HG03039 (cell line): ENCODE results near the gene MRGPRF.

Experiments
- ATAC-seq: cut with Tn5 transposase; IDR thresholded peaks from one replicate; pipeline ENCODE4 v1.9.1; 2021; ENCODE audit warnings: mild to moderate bottlenecking, moderate library complexity; ENCODE audit not compliant: unreplicated experiment

MRGPRF gene, protein sequence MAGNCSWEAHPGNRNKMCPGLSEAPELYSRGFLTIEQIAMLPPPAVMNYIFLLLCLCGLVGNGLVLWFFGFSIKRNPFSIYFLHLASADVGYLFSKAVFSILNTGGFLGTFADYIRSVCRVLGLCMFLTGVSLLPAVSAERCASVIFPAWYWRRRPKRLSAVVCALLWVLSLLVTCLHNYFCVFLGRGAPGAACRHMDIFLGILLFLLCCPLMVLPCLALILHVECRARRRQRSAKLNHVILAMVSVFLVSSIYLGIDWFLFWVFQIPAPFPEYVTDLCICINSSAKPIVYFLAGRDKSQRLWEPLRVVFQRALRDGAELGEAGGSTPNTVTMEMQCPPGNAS

DNA sequence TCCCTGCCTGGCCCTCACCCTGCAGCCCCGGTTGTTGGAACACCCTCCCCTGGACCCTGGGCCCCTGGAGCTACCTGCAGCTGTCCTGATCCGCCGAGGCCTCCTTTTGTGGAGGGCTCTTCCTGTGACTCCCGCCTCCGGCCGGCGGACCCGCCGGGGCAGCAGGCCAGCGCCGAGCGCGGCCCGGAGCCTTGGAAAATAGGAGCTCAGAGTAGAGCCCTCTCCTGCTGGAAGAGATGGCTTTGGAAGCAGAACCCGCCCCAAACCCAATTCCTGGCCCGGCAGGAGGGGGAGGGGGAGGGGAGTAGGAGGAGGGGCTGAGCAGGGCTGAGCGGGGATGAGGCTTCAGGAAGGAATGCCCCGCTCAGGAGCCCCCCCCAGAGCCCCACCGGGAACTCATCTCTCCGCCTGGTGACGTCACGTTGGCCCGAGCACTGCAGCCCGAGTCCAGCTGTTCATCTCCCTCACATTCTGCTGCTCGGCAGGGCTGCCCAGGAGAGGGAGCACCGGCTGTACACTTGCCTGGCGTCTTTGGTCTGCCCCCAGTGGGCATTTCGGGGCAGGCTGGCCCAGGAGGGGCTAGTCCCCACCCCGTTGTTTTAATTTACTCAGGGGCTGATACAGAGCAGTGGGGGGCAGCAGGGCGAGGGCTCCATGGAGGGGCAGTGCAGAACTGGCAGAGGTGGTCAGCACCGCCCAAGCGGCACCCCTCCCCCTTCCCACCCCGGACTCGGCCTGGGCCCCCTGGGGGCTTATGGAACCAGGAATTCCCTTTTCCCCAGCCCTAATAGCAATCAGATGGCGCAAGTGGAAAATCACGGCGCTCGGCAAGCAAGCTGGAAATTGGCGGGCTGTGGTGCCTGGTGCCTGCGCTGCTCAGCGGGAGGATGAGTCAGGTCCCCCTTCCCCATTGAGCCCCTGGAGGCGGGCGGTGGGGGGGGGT, at the start of gene MRGPRF:
Gene MRGPRF (minus strand): TSS at position 238 of the 943 bp plus-strand sequence. CDS start 3,345 bp downstream, outside the sequence.
- ATAC-seq: no peak

DNA sequence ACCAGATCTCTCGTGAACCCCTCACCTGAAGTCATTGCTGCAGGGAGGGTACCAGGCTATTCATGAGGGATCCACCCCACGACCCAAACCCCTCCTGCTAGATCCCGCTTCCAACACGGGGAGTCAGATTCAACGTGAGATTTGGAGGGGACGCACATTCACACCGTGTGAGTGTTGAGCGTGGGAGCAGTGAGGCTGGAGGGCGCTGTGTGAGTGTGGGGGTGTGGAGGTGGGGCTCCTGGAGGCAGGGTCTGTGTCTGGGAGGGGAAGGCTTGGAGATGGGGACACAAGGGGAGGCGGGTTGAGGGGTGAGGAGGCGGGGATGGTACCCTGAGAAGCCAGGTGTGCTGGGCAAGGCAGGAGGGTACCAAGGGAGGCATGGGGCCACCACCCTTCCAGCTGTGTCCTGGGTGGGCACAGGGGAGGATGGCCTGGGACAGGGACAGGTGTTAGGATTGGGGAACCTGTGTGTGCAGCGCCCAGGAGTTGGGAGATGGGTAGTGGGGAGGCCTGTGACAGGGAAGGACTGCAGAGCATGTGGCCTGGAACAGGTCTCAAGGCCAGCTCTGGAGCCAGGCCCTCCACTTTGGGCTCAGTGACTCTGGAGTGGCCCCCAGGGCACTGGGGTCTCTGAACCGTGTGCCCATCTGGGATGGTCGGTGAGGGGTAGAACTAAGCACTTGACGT, 49.3 kb upstream of the MRGPRF start:
- no peak for ATAC-seq

DNA sequence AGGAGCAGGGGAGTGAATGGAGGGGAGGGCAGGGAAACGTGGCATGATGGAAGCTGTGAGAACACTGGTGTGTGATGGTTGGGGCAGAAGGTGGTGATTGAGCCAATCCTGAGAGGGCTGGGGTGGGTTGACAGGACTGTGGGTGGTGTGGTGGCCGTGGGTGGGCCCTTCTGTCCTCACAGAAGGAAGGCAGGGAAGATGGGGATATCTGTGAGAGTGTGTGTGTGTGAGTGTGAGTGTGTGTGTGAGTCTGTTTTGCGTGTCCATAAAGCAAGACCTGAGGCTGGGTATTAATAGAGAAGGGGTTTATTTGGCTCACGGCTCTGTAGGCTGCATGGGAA, 48.6 kb upstream of the MRGPRF start:
- no peak for ATAC-seq

DNA sequence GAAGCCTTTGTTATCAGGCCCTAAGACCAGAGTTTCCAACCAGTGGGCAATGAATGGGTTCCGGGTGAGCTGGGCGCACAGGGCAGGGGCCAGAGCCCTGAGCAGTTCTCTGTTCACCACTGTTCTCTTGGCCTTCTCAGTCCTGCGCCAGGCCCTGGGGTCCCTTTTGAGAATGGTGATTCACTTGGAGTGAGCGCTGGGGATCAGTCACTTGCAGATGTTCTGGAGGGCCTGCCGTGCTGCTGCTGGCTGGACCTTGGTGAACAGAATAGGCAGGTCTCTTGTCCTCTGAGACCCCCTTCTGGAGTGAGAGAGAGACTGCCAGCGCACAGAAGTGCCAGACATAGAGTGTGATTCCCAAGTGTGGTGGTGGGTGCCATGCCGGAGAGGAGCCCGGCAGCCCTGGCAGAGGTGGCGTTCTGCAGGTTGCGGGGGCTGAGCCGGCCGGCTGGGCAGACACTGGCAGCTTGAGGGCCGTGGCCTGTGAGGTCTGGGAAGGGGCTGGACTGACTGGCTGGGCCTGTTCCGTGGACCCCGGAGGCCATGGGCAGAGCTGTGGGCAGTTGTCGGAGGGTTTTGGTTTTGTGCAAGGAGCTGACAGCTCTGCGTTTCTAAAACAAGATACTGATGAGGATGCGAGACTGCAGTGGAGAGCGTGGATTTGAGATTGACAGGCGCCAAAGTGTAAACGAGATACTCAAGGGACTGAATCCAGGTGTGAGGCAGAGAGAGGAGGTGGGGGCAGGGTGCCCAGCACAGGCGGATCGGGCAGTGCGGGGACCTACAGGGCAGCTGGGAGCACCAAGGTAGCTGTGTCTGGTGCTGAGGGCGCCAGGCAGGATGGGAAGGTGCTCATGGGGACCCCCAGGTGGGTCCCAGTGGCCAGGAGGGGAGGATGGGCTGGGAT, 48.0 kb upstream of the MRGPRF start:
- ATAC-seq: no peak

DNA sequence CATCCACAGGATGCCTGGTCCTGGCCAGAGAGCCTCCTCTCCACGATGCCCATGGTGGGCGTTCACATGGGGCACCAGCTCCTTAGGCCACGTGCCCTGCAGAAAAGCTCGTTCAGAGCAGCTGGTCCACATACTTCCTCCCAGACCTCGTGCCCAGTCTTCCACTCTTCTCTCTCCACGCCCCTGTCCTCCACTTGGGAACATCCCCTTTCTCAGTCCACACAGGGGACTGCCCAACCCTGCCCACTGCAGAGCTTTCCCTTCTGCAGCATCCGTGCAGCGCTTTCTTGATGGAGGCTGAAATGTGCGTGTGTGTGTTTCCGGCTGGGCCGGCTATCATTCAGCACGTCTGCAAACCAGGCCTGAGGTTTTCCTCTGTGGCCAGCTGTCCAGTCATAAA, 46.9 kb upstream of the MRGPRF start:
- ATAC-seq: no peak

DNA sequence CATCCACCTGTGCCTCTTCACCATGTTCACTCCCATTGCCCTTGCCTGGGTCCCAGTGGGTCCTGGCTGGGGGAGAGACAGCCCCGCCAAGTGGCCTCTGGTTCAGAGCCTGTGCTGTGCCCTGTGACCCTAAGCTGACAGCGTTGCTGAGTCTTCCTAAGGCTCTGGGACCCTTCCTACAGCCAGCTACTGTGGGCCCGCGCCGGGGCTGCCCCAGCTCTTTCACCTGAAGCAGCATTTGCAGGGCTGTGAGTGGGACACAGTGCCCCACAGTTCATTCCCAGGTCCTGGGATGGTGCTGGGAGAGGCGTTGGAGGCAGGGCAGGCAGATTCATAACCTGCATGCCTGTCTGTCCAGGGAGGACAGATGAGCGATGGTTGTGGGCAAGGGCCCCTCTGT, 46.4 kb upstream of the MRGPRF start:
- ATAC-seq: no peak

DNA sequence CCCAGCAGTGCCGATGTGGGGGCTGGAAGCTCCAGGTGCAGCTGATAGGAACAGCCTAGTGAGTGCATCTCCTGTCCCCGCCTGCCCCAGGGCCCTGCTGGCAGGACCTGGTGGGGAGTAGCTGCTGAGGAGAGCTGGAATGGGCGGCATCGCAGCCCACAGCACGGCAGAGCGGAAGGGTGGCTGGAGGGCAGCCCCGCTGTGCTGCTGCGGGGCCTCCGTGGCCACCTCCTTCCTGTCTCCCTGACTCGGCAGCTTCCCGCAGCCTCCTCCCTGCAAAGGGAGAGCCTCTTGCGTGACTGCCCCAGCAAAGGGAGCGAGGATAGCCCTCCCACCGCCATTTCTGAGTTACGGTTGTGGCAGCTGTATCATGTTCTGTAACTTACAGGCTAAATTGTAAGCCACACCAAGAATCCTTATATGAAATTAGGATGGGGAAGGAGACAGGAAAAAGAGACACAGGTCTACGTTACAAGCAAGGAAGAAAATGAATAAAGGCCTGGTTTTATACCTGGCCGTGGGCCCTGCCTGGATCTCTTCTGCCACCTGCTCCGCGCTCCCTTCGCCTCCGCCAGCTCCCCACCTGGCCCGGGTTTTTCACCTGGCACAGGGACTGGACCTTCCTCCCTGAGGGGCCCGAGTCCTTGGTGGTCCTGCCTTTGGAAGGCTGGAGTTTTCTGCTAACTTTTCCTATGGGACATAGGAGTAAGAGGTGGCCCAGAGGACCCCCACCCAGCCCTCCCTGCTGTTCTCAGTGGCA, 45.6 kb upstream of the MRGPRF start:
- no peak for ATAC-seq

DNA sequence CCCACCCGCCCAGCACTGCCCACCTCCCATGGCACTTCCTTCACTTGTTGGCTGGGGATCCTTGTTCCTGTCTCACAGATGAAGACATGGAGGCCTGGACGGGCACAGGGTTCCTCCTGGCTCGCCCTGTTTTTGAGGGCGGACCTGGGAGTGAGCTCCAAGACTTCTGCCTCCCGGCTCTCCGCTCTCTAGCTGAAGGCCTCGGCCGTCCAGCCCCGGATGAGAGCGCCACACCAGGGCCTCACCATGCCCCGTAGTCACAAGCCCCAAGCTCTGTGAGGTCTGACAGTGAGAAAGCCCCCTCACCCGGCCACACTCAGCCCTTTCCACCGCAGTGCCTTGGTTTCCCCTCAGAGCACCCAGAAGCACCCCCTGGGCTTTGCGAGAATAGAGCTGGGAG, 44.8 kb upstream of the MRGPRF start:
- no peak for ATAC-seq

DNA sequence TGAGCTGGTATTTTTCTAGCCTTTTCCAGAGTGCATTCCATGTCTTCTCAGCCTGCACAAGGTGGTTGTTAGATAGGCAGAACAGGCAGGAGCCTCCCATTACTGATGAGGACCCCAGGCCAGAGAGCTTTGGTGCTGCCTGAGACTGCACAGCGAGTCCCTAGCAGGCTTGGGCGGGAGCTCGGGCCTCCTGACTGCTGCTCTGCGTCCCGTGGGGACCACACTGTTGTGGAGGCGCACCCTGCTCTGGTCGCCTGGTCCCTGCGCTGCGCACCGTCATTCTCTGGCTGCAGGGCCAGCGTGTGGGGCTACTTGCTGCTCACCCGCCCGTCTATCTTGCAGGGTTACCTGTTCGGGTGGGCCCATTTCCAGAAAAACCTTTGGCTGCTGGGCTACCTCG, 44.2 kb upstream of the MRGPRF start:
- ATAC-seq: no peak

DNA sequence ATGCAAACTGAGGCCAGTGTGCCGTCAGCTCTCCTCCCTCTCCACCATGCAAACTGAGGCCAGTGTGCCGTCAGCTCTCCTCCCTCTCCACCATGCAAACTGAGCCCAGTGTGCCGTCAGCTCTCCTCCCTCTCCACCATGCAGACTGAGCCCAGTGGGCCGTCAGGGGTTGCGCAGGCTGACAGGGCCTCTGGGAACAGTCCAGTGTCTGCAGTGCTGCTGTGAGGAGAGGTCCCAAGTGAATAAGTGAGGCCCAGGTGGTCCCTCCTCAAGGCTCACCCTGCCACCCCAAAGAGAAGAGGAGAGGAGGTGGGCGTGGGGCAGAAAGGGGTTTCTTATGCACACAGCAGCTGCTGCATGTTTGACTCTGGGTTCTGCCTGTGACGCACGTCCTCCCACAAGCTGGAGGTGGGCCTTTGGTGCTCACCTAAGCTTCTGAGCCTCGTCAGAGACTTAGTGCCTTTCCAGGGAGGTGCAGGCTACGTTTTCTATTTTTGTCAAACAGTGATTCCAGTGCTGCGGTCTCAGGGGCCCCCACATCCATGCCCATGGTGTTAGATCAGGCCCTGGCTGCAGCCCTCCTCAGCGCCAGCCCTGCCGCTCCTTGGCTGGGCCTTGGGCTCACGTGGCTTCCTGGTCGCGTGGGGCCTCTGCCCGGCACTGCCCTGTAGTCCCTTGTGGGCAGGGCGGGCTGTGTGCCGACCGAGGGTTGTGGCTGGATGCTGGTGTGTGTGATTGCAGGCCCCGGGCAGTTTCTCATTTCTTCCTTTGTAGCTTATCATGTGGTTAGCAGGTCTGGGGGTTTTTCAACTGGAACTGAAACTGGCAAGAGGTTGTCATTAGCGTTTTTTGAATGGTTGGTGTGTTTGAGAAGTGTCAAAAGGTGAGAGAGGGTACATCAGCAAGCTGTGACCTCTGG, 42.8 kb upstream of the MRGPRF start:
- ATAC-seq: peak; percentile 75

DNA sequence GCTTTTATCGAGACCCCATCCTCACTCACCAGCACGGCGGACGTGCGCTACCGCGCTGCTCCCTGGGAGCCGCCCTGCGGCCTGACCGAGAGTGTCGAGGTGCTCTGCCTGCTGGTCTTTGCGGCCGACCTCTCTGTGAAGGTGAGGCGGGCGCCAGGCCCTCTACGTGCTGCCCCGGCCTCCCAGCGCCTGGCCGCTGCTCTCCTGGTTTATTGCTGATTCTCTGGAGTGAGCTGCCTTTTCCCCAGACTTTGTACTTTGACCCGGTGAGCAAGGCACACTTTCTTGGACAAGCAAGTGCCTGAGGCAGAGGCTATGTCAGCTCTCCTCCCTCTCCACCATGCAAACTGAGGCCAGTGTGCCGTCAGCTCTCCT, 42.2 kb upstream of the MRGPRF start:
- ATAC-seq: no peak

DNA sequence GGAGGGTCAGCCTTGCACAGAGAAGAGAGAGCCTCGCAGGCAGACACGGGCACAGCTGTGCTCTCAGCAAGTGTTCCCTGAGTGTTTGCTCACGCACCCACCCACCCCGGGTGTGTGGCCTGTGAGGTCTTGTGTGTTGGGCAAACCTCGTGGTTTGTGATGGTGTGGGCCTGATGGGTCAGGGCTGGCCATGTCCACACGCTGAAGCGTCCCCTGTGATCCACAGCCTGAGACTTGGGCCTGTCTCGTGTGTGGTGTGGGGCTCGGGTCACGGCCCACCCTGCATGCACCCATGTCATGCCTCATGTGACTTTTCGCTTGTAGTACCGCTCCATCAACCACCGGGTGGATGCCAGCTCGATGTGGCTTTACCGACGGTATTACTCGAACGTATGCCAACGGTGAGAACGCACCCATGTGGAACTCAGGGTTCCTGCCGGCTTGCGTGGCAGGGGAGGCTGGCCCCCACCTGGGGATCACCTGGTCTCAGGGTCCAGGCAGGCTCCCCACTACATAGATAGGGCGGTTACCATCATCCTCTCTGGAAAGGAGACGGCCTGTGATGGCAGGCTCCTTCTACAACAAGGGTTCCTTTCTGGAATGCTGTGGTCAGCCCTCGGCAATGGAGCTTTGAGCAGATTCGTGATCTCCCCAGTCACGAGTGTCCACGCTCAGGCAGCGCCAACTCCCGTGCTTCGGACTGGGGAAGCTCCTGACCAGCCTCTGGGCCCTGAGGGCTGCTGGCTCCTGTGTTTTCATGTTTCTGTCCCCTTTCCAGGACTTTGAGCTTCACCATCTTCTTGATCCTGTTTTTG, 41.6 kb upstream of the MRGPRF start:
- no peak for ATAC-seq

DNA sequence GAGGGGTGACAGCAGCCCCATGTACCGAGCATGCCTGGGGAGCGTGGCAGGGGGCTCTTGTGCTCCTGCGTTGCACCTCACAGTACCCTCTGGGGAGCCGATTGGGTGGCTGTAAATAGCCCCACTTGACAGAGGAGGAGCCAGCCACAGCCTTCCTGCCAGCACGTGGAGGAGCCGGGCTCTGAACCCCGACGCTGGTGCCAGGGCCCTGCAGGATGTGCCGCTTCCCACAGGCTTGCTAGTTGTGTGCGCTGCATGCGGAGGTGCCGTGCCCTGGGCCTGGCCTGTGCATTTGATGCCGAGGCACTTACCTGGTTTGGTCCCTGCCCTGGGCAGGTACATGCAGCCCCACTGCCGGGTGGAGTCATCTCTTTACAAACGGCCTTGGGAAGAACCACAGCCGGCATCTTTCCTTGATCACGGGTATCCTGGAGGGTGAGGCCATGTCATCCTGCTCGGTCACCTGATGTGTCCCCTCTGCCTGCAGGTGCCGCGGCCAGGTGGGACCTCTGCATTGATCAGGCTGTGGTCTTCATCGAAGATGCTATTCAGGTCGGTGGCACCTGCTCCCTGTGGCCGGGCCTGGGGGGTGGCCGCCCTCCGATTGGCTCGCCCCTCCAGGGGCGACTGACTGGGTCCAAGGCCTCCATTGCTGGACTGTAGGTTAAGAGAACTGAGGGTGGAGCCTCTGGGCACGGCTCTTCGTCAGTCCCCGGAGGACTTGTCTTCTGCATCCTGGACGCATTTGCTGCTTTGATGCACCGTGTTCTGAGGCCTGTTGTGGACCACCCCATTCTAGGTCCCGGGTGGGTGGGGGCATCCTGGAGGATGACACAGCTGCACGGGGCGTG, 40.7 kb upstream of the MRGPRF start:
- no peak for ATAC-seq

DNA sequence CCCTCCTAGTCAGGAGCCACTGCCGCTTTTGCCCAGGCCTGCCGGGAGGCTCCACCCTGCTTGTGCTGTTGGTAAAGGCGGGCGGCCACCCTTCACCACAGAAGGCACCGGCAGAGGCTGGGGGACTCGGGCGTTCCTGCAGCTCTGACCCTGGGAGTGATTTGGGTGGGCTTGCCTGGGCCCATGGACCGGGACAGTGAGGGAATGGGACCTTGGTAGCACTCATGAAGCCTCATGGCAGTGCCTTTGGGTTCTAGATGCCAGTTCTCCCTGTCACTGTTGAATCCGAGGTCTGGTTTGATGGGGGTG, 40.1 kb upstream of the MRGPRF start:
- ATAC-seq: no peak

DNA sequence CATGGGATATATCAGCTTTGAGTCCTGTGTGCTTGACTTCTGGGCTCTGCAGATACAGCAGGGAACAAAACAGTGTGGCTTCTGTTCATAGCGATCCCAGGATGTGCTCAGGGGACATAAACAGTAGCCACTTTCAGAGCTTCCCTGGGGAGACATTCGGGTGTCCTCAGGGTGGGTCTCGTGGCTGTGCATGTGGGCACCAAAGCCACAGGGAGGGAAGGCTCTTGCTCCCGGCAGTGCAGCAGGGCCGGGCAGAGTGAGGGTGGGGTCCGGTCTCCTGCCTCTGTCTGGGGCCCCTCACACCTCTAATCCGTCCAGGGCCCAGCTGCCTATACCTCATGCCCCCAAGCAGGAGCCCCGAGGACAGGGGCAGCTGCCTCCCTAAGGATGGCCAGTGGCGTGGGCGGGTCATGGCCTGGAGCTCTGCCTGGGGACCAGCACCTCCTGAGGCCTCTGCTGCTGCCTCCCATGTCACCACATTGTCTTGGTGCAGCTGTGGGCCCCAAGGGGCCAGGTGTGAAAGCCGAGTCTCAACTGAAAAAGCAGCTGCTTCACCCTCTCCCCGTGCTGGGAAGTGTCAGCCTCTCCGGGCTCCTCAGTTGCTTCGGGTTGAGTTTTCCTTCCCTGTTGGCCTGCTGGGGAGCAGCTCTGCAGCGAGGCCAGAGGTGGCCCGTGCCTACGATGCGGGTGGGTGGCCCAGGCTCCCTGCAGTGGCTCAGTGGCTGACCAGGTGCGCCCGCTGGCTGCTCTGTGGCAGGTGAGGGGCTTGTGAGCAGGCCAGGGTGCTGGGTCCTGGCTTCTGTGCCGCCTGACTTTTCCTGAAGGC, 39.5 kb upstream of the MRGPRF start:
- ATAC-seq: no peak
